K562 treated with DMSO at 1 percent for 24 hours (cell line): Measurements from ENCODE around the gene RXFP3. TPM values are rescaled to one million over a fixed set of nuclear protein-coding genes. Genes with fewer than 3 reads are reported as not detected.

Source experiments
- total RNA-seq: library from RNA; unstranded; fragments of 300-600 nt; gene quantifications from 2 replicates; pipeline ENCODE4 v1.2.3, GENCODE V29; 2022; ENCODE audit warnings: low read depth; ENCODE audit not compliant: insufficient read depth

Gene RXFP3, protein sequence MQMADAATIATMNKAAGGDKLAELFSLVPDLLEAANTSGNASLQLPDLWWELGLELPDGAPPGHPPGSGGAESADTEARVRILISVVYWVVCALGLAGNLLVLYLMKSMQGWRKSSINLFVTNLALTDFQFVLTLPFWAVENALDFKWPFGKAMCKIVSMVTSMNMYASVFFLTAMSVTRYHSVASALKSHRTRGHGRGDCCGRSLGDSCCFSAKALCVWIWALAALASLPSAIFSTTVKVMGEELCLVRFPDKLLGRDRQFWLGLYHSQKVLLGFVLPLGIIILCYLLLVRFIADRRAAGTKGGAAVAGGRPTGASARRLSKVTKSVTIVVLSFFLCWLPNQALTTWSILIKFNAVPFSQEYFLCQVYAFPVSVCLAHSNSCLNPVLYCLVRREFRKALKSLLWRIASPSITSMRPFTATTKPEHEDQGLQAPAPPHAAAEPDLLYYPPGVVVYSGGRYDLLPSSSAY
- total RNA-seq = not detected in 2 replicates

DNA sequence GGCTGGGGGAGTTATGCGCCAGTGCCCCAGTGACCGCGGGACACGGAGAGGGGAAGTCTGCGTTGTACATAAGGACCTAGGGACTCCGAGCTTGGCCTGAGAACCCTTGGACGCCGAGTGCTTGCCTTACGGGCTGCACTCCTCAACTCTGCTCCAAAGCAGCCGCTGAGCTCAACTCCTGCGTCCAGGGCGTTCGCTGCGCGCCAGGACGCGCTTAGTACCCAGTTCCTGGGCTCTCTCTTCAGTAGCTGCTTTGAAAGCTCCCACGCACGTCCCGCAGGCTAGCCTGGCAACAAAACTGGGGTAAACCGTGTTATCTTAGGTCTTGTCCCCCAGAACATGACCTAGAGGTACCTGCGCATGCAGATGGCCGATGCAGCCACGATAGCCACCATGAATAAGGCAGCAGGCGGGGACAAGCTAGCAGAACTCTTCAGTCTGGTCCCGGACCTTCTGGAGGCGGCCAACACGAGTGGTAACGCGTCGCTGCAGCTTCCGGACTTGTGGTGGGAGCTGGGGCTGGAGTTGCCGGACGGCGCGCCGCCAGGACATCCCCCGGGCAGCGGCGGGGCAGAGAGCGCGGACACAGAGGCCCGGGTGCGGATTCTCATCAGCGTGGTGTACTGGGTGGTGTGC lies at the start of gene RXFP3:
TSS of gene RXFP3 (plus strand) at position 6 of the 636 bp plus-strand sequence. CDS start at position 361, 355 bp downstream.

GRCh38 chr5:33891788-33892619 lies 44.2 kb upstream of the RXFP3 start, which contains the start of gene ADAMTS12:
ADAMTS12 (minus strand) TSS chr5:33891990; CDS start chr5:33891856, 134 bp downstream.

GRCh38 chr5:33984671-33985124 lies 48.5 kb downstream of the RXFP3 start, which contains the start of gene SLC45A2:
SLC45A2 (minus strand) TSS chr5:33984693; CDS start chr5:33984583, 110 bp downstream.

Other genes starting within 250 kb of the RXFP3 start
- not detected in 2 replicates for gene ADAMTS12, start 44.4 kb upstream of the RXFP3 start, total RNA-seq
- 0.24 TPM in 1 of 2 replicates, not detected in the other for gene SLC45A2, start 48.3 kb downstream of the RXFP3 start, total RNA-seq
- gene AMACR, start 71.7 kb downstream of the RXFP3 start, total RNA-seq = 7.4 and 7.8 TPM in 2 replicates
- 1.3 and 2.1 TPM in 2 replicates for gene C1QTNF3, start 106.8 kb downstream of the RXFP3 start, total RNA-seq